ENCODE results near the gene ZDHHC14. TPM values are rescaled to one million over a fixed set of nuclear protein-coding genes. Genes with fewer than 3 reads are reported as not detected.

ZDHHC14 gene
- total RNA-seq, 1 donor from 2014 or later: 5.5 TPM

- peak; percentile 57 for DNase-seq
These were observed 137.6 kb downstream of the ZDHHC14 start for GRCh38 chr6:157518397-157519250.

GRCh38 chr6:157519255-157520116, 138.5 kb downstream of the ZDHHC14 start:
- no peak for DNase-seq

GRCh38 chr6:157520117-157520406, 139.1 kb downstream of the ZDHHC14 start:
- DNase-seq: no peak

- DNase-seq: no peak
These were observed 139.8 kb downstream of the ZDHHC14 start for GRCh38 chr6:157520596-157521361.

- DNase-seq: no peak
These were observed 140.7 kb downstream of the ZDHHC14 start for GRCh38 chr6:157521362-157522335.

GRCh38 chr6:157522472-157522871, 141.5 kb downstream of the ZDHHC14 start:
- DNase-seq: no peak

GRCh38 chr6:157524735-157525134, 143.7 kb downstream of the ZDHHC14 start:
- no peak for DNase-seq

- no peak for DNase-seq
These were observed 144.4 kb downstream of the ZDHHC14 start for GRCh38 chr6:157525292-157525889.

GRCh38 chr6:157525918-157526425, 145.0 kb downstream of the ZDHHC14 start:
- DNase-seq: no peak

- peak; percentile 41 for DNase-seq
These were observed 146.5 kb downstream of the ZDHHC14 start for GRCh38 chr6:157527471-157527907.

GRCh38 chr6:157528931-157529653, 148.1 kb downstream of the ZDHHC14 start:
- peak; percentile 6 for DNase-seq

GRCh38 chr6:157529654-157530039, 148.7 kb downstream of the ZDHHC14 start:
- DNase-seq: no peak

- DNase-seq: no peak
These were observed 149.1 kb downstream of the ZDHHC14 start for GRCh38 chr6:157530126-157530525.

GRCh38 chr6:157530724-157531168, 149.8 kb downstream of the ZDHHC14 start:
- no peak for DNase-seq

- DNase-seq: no peak
These were observed 150.4 kb downstream of the ZDHHC14 start for GRCh38 chr6:157531169-157531985.

- DNase-seq: no peak
These were observed 151.0 kb downstream of the ZDHHC14 start for GRCh38 chr6:157531986-157532365.

- no peak for DNase-seq
These were observed 152.3 kb downstream of the ZDHHC14 start for GRCh38 chr6:157533048-157533871.
